ENCODE data around the gene NPFFR1. TPM values are rescaled to one million over a fixed set of nuclear protein-coding genes. Genes with fewer than 3 reads are reported as not detected.

The NPFFR1 gene
- total RNA-seq, 1 experiment from 2014 or later: not detected

GRCh38 chr10:70260259-70260658 lies 23.5 kb downstream of the NPFFR1 start:
- Histone ChIP-seq H3K79me1 (ENCODE audit: insufficient read depth, low read depth, low read length, poor library complexity, severe bottlenecking) (no peaks in the 10 kb centered on the region), H2BK12ac (ENCODE audit: insufficient read length, low read depth, low read length) (no peak overlapping the region), H4K20me1 (ENCODE audit: control insufficient read depth, insufficient read depth, insufficient read length) (no peaks in the 10 kb centered on the region), H2BK5ac (ENCODE audit: insufficient read length, low read length) (no peak overlapping the region), H3K14ac (ENCODE audit: insufficient read depth, low read length) (no peak overlapping the region), H3K27me3 (ENCODE audit: insufficient read depth, low read length) (no peaks in the 10 kb centered on the region), H3K4me1 (ENCODE audit: insufficient read depth, low read length) (0 out of 2 replicates have a peak, but pooled peaks cover under 1% of the 10 kb centered on the region), H3K9me3 (ENCODE audit: control insufficient read depth, low read depth, low read length) (no peaks in the 10 kb centered on the region), H3K4ac (ENCODE audit: low read depth, low read length) (no peak overlapping the region), H4K91ac (ENCODE audit: insufficient read length, low read depth, low read length) (no peak overlapping the region), H2BK20ac (ENCODE audit: low read depth, low read length, poor library complexity, severe bottlenecking) (no peak overlapping the region), H3K4me2 (ENCODE audit: insufficient read depth, insufficient read length, low read length) (no peak overlapping the region), H3K23ac (ENCODE audit: insufficient read length, low read depth, low read length) (no peak overlapping the region), H2BK120ac (ENCODE audit: low read depth, low read length, poor library complexity, severe bottlenecking) (no peak overlapping the region), H4K8ac (replicated peaks; ENCODE audit: insufficient read length, low read depth, low read length) (no peak overlapping the region), H3K27ac (ENCODE audit: insufficient read length, low read depth, low read length) (no peak overlapping the region), H3K23me2 (ENCODE audit: insufficient read length, low read depth, low read length, poor library complexity, severe bottlenecking) (no peaks in the 10 kb centered on the region), H2AFZ (ENCODE audit: low read length) (no peak overlapping the region), H3K9ac (ENCODE audit: extremely low read depth, insufficient read length, low read length) (no peak overlapping the region), H2BK15ac (ENCODE audit: low read depth, low read length) (no peak overlapping the region), H3T11ph (ENCODE audit: low read length) (no peak overlapping the region), H4K5ac (ENCODE audit: insufficient read length, low read depth, low read length) (no peak overlapping the region), H2AK5ac (ENCODE audit: insufficient read length, low read length) (no peak overlapping the region), H3K56ac (ENCODE audit: insufficient read length, low read depth, low read length) (no peak overlapping the region), H3K79me2 (ENCODE audit: insufficient read depth, low read length) (no peaks in the 10 kb centered on the region), H3K18ac (ENCODE audit: insufficient read length, low read depth, low read length) (no peak overlapping the region)
- Mint-ChIP-seq H3K27me3 (ENCODE audit: low read depth) (peaks cover 2% of the 10 kb centered on the region), H3K4me3 (no peak overlapping the region), H3K27ac (no peak overlapping the region; a peak in 1 of 7 replicates), H3K9me3 (no peaks in the 10 kb centered on the region; a peak in 2 of 5 replicates), H3K36me3 (ENCODE audit: insufficient read depth in 1 of 3, low read depth in 3 of 3) (no peaks in the 10 kb centered on the region), H3K4me1 (peaks cover 0 to 2% of the 10 kb centered on the region in 2 experiments; a peak in 2 of 4 replicates)
- no peak for DNase-seq
- no CpG with 5 or more reads among the region's 1 CpG for WGBS (ENCODE audit: extremely low coverage, insufficient read length, low lambda C conversion rate)
- TF ChIP-seq, protein P1, sequence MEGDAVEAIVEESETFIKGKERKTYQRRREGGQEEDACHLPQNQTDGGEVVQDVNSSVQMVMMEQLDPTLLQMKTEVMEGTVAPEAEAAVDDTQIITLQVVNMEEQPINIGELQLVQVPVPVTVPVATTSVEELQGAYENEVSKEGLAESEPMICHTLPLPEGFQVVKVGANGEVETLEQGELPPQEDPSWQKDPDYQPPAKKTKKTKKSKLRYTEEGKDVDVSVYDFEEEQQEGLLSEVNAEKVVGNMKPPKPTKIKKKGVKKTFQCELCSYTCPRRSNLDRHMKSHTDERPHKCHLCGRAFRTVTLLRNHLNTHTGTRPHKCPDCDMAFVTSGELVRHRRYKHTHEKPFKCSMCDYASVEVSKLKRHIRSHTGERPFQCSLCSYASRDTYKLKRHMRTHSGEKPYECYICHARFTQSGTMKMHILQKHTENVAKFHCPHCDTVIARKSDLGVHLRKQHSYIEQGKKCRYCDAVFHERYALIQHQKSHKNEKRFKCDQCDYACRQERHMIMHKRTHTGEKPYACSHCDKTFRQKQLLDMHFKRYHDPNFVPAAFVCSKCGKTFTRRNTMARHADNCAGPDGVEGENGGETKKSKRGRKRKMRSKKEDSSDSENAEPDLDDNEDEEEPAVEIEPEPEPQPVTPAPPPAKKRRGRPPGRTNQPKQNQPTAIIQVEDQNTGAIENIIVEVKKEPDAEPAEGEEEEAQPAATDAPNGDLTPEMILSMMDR (conservative IDR thresholded peaks at IDR 0.05): peak; percentile 45; the same call in 1 of the 3 replicates
